ENCODE measurements around the gene ADNP. TPM values are rescaled to one million over a fixed set of nuclear protein-coding genes. Genes with fewer than 3 reads are reported as not detected.

The ADNP gene
- total and polyA plus RNA-seq, 10 of the 15 experiments (the other 5 are each of a cell fraction or from before 2014, with no cell fraction given): 23.0 to 74.4 (median 34.9) TPM

GRCh38 chr20:50920997-50921396 is 10.2 kb downstream of the ADNP start:
- ChIA-PET SMC1A (ENCODE audit: uncharacterized antibody, unreplicated experiment) (interaction anchor here (1.1 to 2.4 kb wide), 7 partner anchors 8 to 127 kb away, joined by 3 to 8 read pairs (median 5); partner anchors contain the start of genes ADNP and BCAS4), RAD21 (ENCODE audit: unreplicated experiment) (interaction anchor here (0.8 to 3.5 kb wide), 8 partner anchors 8 to 126 kb away, joined by 3 to 12 read pairs (median 3); partner anchors contain the start of genes ADNP and BCAS4), POLR2A (interaction anchor here (0.6 to 1.2 kb wide), 5 partner anchors 8 to 126 kb away, joined by 3 to 5 read pairs (median 4); partner anchors contain the start of genes ADNP and BCAS4), CTCF (interaction anchor here (1.7 to 3.4 kb wide), 2 partner anchors 8 to 10 kb away, joined by 3 to 29 read pairs; partner anchors contain the start of gene ADNP)
- H4K20me1 ChIP-seq (ENCODE audit: control insufficient read depth, insufficient read depth): peaks cover 5% of the 10 kb centered on the region
- H3K36me3 ChIP-seq (ENCODE audit: control insufficient read depth in 2 of 2, insufficient read depth in 2 of 2, low read length in 1 of 2): peaks cover 4 to 29% of the 10 kb centered on the region in 2 experiments
- peaks cover 28% of the 10 kb centered on the region for H3K4me1 ChIP-seq (ENCODE audit: control insufficient read depth, insufficient read depth, low read length)
- intact Hi-C loops (cut with micrococcal nuclease; ENCODE audit: unreplicated experiment): no loop called here
- in situ Hi-C loops (cut with MboI): no loop called here
- no peak overlapping the region for H3K27ac ChIP-seq (ENCODE audit: control insufficient read depth, insufficient read depth)
- ATAC-seq (peak; percentile 55), FAIRE-seq (no peak), DNase-seq (ENCODE audit: low read depth, low spot score) (no peak)
- H3K9me3 ChIP-seq (replicated peaks; ENCODE audit: control insufficient read depth, insufficient read depth, low read length): no peaks in the 10 kb centered on the region
- H3K4me2 ChIP-seq (ENCODE audit: control insufficient read depth, insufficient read depth): 0 out of 2 replicates have a peak overlapping the region, but pooled peaks have one; percentile 41
- H3K4me3 ChIP-seq: no peak overlapping the region
- H3K9ac ChIP-seq (ENCODE audit: control insufficient read depth, insufficient read depth, low read length): no peak overlapping the region
- no peak overlapping the region for H2AFZ ChIP-seq (ENCODE audit: control insufficient read depth, low read depth, low read length)
- TF ChIP-seq CBX3 (IDR thresholded peaks at IDR 0.05; ENCODE audit: borderline replicate concordance, low read depth): no peak
- TF ChIP-seq, protein P1, sequence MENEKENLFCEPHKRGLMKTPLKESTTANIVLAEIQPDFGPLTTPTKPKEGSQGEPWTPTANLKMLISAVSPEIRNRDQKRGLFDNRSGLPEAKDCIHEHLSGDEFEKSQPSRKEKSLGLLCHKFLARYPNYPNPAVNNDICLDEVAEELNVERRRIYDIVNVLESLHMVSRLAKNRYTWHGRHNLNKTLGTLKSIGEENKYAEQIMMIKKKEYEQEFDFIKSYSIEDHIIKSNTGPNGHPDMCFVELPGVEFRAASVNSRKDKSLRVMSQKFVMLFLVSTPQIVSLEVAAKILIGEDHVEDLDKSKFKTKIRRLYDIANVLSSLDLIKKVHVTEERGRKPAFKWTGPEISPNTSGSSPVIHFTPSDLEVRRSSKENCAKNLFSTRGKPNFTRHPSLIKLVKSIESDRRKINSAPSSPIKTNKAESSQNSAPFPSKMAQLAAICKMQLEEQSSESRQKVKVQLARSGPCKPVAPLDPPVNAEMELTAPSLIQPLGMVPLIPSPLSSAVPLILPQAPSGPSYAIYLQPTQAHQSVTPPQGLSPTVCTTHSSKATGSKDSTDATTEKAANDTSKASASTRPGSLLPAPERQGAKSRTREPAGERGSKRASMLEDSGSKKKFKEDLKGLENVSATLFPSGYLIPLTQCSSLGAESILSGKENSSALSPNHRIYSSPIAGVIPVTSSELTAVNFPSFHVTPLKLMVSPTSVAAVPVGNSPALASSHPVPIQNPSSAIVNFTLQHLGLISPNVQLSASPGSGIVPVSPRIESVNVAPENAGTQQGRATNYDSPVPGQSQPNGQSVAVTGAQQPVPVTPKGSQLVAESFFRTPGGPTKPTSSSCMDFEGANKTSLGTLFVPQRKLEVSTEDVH (IDR thresholded peaks at IDR 0.05; ENCODE audit: low read depth, partially characterized antibody): no peak
- peak; percentile 81 for TF ChIP-seq BMI1 (IDR thresholded peaks at IDR 0.05; ENCODE audit: borderline replicate concordance)
- no peak for TF ChIP-seq ZNF384 (IDR thresholded peaks at IDR 0.05; ENCODE audit: borderline replicate concordance, low read depth, low read length)
- no peak for TF ChIP-seq SRF (IDR thresholded peaks at IDR 0.05; ENCODE audit: low read depth in 2 of 2, low read length in 2 of 2)
- 0 out of 6 replicates have a peak, but pooled peaks of 1 of the 3 experiments have one; percentile 1 for TF ChIP-seq CTCF (IDR thresholded peaks at IDR 0.05 in 2 of 3, conservative IDR thresholded peaks at IDR 0.05 in 1 of 3; ENCODE audit: control insufficient read depth in 2 of 3, extremely low read depth in 1 of 3, insufficient read depth in 1 of 3, low read depth in 3 of 3, low read length in 3 of 3)
- no peak for TF ChIP-seq RAD21 (IDR thresholded peaks at IDR 0.05; ENCODE audit: insufficient read depth, low read depth, low read length)
- H3K27me3 ChIP-seq (replicated peaks in 1 of 2; ENCODE audit: control insufficient read depth in 2 of 2, insufficient read depth in 2 of 2, low read length in 1 of 2): no peaks in the 10 kb centered on the region
- TSS peak; percentile 1 for BruUV-seq (replicated peaks)
- H3K79me2 ChIP-seq (ENCODE audit: control insufficient read depth, insufficient read depth, low read length): peaks cover 97% of the 10 kb centered on the region

Data from GM12878 (cell line).